Measurements from ENCODE around the gene CIAO3. TPM values are rescaled to one million over a fixed set of nuclear protein-coding genes. Genes with fewer than 3 reads are reported as not detected.

CIAO3 gene
- total and polyA plus RNA-seq, 3 donors from 2014 or later, result 28.9 to 59.0 (median 58.0) TPM

GRCh38 chr16:734208-734980 is 6.4 kb downstream of the CIAO3 start:
- no peak for TF ChIP-seq POLR2A (IDR thresholded peaks at IDR 0.05)
- no peak for TF ChIP-seq CTCF (IDR thresholded peaks at IDR 0.05)
- Histone ChIP-seq H3K27ac (no peak overlapping the region), H3K4me1 (no peaks in the 10 kb centered on the region), H3K9me3 (no peaks in the 10 kb centered on the region), H3K27me3 (no peaks in the 10 kb centered on the region), H3K4me3 (no peak overlapping the region), H3K36me3 (ENCODE audit: low read depth, missing control alignments) (no peaks in the 10 kb centered on the region)
- intact Hi-C loops (cut with DNase I; ENCODE audit: low total_unique reads), result no loop called here
- DNase-seq, result no peak
- WGBS, 2 donors, result 90 to 95% methylated on average over 25 to 49 of the region's 49 CpGs

DNA sequence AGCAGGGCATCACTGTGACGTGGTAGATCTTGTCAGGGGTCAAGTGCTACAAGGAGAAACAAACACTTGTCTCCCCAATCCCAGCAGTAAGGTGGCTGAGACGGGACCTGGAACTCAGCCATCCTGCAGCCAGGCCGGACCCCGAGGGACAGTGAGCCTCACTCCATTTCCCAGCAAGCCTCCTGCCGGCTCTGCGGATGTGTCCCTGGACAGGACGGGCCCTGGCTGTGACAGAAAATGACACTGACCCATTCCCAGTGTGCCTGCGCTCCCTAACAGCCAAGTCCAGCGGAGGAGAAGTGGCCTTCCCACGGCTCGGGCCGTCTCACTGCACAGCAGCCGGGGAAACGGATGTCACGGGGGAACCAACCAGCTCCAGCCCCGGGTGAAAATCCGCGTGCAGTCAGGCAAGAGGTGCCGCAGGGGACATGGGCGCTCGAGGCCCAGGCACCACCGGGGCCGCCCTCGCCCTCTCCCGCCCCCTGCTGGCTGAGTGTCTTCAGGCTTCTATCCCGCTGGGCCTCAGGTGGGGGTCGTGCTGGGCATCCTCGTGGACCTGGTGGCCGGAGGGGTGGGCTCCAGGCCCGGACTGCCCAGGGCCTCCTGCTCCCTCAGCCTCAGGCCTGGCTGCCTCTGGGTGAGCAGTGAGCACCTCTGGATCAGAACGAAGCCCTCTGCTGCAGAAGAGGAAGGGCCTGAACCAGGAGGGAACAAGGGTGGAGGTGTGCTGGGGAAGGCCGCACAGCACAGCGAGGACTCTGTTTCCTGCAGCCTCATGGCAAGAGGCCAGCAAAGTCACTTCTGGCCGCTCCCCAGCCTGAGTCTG is 7.2 kb downstream of the CIAO3 start:
- Histone ChIP-seq H3K27ac (no peak overlapping the region), H3K4me3 (no peak overlapping the region), H3K4me1 (no peaks in the 10 kb centered on the region), H3K27me3 (no peaks in the 10 kb centered on the region), H3K9me3 (no peaks in the 10 kb centered on the region), H3K36me3 (ENCODE audit: low read depth, missing control alignments) (no peaks in the 10 kb centered on the region)
- intact Hi-C loops (cut with DNase I; ENCODE audit: low total_unique reads), result no loop called here
- DNase-seq, result no peak
- 88 to 95% methylated on average over 4 to 33 of the region's 34 CpGs for WGBS, 2 donors
- no peak for TF ChIP-seq POLR2A (IDR thresholded peaks at IDR 0.05)
- peak in 1 of 3 experiments; percentile 14 for TF ChIP-seq CTCF (IDR thresholded peaks at IDR 0.05)

GRCh38 chr16:732936-733335 is 7.9 kb downstream of the CIAO3 start:
- no peak overlapping the region for H3K4me3 ChIP-seq
- H3K27ac ChIP-seq, result no peak overlapping the region
- peaks cover 3% of the 10 kb centered on the region for H3K4me1 ChIP-seq
- no peaks in the 10 kb centered on the region for H3K9me3 ChIP-seq
- WGBS, 2 donors, result 93 to 96% methylated on average over 5 to 13 of the region's 13 CpGs
- no peak for TF ChIP-seq POLR2A (IDR thresholded peaks at IDR 0.05)
- no peak for TF ChIP-seq CTCF (IDR thresholded peaks at IDR 0.05)
- no peaks in the 10 kb centered on the region for H3K36me3 ChIP-seq (ENCODE audit: low read depth, missing control alignments)
- intact Hi-C loops (cut with DNase I; ENCODE audit: low total_unique reads), result no loop called here
- no peak for DNase-seq
- no peaks in the 10 kb centered on the region for H3K27me3 ChIP-seq

GRCh38 chr16:732332-732731 is 8.5 kb downstream of the CIAO3 start:
- Histone ChIP-seq H3K36me3 (ENCODE audit: low read depth, missing control alignments) (no peaks in the 10 kb centered on the region), H3K9me3 (no peaks in the 10 kb centered on the region), H3K27me3 (no peaks in the 10 kb centered on the region), H3K4me1 (peaks cover 9% of the 10 kb centered on the region), H3K27ac (no peak overlapping the region), H3K4me3 (no peak overlapping the region)
- intact Hi-C loops (cut with DNase I; ENCODE audit: low total_unique reads), result no loop called here
- no peak for TF ChIP-seq POLR2A (IDR thresholded peaks at IDR 0.05)
- TF ChIP-seq CTCF (IDR thresholded peaks at IDR 0.05), result no peak
- WGBS, 2 donors, result 95 to 98% methylated on average over 12 of the region's 12 CpGs
- DNase-seq, result no peak

Data from testis (tissue), 3 donors.